ENCODE data around the gene TUT1. TPM values are rescaled to one million over a fixed set of nuclear protein-coding genes. Genes with fewer than 3 reads are reported as not detected.

Gene TUT1
- total and polyA plus RNA-seq, 8 donors: 12.0 to 33.4 (median 15.8) TPM

DNA sequence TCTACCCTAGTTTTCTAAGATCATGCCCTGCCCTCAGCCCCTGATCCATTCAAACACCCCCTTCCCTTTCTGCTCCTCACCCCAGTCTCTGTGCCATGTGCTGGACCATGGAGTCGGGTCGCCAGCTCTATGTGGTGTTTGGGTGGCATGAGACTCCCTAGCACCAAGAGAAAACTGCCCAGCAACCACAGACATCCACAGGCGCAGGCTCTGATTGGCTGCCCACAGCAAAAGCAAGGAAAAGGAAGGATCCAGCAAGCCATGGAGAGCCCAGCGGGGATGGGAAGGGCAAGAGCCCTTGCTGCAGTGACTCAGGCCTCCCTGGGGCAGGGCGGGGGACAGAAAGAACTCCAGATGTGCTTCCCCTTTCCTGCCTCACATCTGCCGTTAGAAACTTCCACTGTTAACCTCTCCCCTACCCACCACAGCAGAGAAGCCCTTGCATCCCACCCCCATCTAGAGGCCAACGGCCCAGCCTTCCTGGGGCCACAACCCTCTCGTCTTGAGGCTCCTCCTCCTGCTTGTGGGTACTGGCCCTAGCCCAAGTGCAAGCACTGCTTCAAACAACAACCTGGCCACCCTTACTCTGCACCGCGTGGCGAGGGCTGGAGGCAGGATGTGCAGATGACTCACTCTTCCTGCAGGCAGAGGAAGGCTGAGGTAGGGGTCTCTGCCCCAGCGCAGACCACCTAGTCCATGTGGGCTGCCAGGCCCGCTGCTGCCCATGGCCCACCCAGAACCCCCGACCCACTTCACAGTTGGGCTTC lies 35.0 kb downstream of the TUT1 start:
- Histone ChIP-seq H3K36me3 (peaks cover 0 to 19% (median 10%) of the 10 kb centered on the region in 3 donors), H3K9me3 (no peaks in the 10 kb centered on the region), H3K27ac (peak overlapping the region; percentile 6 to 93 (median 68)), H3K4me3 (peak overlapping the region in 1 of 4 donors; percentile 7), H3K4me1 (peaks cover 18 to 57% (median 46%) of the 10 kb centered on the region in 3 donors), H3K27me3 (no peaks in the 10 kb centered on the region)
- FAIRE-seq (no peak), DNase-seq (peak; percentile 61 to 81 (median 70)), ATAC-seq (peak; percentile 41 to 69 (median 57))
- WGBS, 2 donors: 35 to 40% methylated on average over 14 of the region's 14 CpGs
- intact Hi-C loops (cut with DNase I): loop anchor here in 1 of 3 donors (2.0 kb wide), 1 partner anchor 17 kb away; the partner anchor contains the start of gene EEF1G
- TF ChIP-seq, protein P1, sequence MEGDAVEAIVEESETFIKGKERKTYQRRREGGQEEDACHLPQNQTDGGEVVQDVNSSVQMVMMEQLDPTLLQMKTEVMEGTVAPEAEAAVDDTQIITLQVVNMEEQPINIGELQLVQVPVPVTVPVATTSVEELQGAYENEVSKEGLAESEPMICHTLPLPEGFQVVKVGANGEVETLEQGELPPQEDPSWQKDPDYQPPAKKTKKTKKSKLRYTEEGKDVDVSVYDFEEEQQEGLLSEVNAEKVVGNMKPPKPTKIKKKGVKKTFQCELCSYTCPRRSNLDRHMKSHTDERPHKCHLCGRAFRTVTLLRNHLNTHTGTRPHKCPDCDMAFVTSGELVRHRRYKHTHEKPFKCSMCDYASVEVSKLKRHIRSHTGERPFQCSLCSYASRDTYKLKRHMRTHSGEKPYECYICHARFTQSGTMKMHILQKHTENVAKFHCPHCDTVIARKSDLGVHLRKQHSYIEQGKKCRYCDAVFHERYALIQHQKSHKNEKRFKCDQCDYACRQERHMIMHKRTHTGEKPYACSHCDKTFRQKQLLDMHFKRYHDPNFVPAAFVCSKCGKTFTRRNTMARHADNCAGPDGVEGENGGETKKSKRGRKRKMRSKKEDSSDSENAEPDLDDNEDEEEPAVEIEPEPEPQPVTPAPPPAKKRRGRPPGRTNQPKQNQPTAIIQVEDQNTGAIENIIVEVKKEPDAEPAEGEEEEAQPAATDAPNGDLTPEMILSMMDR (IDR thresholded peaks at IDR 0.05): no peak

DNA sequence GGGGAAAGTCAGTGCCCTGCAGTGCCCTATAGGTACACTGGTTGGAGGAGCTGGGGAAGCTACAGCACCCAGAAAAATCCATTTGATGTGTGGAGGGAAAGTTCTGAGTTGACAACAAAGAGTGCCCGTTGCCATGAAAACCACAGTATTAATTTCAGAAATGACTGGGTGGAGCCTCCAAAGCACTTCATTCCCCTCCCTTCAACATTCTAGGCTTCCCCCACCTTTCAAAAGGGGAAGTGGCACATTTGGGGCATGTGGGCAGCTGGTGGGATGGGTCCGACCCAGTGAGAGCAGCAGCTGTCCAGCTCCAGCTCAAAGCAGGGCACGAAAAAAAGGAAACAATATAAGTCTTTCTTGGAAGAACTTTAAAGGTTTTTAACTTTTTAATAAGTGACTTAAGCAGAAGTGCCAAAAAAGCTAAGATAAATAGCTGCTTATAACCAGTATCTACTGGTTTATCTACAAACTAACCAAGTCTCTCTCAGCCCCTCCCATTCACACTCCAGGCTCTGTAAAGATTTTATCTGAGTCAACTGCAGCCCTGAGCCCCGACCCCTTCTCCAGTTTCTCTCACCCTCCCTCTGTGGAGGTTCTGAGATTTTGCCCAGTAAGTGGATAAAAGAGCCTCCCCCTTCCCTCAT lies 35.7 kb downstream of the TUT1 start:
- ATAC-seq: peak in 1 of 4 donors; percentile 7
- Histone ChIP-seq H3K27me3 (no peaks in the 10 kb centered on the region), H3K4me1 (peaks cover 18 to 53% (median 44%) of the 10 kb centered on the region in 3 donors), H3K36me3 (peaks cover 0 to 19% (median 10%) of the 10 kb centered on the region in 3 donors), H3K27ac (peak overlapping the region; percentile 22 to 93 (median 68)), H3K4me3 (no peak overlapping the region), H3K9me3 (no peaks in the 10 kb centered on the region)
- WGBS, 2 donors: 29 to 30% methylated on average over 4 of the region's 4 CpGs
- FAIRE-seq: no peak
- intact Hi-C loops (cut with DNase I): loop anchor here in 1 of 3 donors (2.0 kb wide), 1 partner anchor 17 kb away; the partner anchor contains the start of gene EEF1G
- DNase-seq: no peak
- TF ChIP-seq, protein P1 (IDR thresholded peaks at IDR 0.05): no peak

DNA sequence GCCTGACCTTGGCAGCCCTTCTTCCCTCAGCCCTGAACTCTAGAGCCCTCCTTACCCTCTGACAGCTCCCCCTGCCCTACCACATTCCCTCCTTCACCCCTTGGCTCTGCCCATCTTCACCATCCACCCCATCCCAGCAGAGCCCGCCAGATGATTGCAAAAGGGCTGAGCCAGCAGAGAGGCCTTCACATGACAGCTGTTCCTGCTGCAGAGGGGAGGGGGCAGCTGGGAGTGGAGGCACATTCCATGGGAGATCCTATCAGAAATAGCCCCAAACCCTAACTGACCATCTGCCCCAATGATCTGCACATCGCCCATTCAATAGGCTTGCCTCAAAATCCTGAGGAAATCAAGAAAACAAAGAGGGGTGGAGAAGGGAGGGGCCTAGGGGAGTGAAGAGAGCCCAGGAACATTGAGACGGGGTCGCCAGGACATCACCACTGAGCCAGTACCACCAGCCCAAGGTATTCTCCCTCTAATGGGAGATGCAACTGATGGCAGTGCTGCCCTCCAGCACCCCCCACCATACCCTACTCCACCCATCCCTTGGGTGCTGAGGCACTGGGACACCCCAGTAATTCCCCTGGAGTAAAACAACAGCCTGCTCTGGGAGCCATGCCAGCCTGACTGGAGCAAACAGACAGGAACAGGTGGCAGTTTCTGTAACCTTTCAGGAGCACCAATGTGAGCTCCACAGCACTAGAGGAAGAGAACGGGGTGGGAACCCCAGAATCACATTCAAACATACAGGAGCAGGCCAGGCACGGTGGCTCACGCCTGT lies 36.7 kb downstream of the TUT1 start:
- peak in 3 of 4 donors; percentile 1 to 15 (median 10) for ATAC-seq
- FAIRE-seq: no peak
- peaks cover 21 to 58% (median 48%) of the 10 kb centered on the region in 3 donors for H3K4me1 ChIP-seq
- peak; percentile 53 to 77 (median 70) for DNase-seq
- H3K36me3 ChIP-seq: peaks cover 0 to 12% (median 6%) of the 10 kb centered on the region in 3 donors
- intact Hi-C loops (cut with DNase I): no loop called here
- TF ChIP-seq, protein P1 (IDR thresholded peaks at IDR 0.05): no peak
- peak overlapping the region in 3 of 4 donors; percentile 22 to 93 (median 75) for H3K27ac ChIP-seq
- H3K9me3 ChIP-seq: no peaks in the 10 kb centered on the region
- H3K4me3 ChIP-seq: no peak overlapping the region
- H3K27me3 ChIP-seq: no peaks in the 10 kb centered on the region
- 58 to 67% methylated on average over 7 of the region's 7 CpGs for whole genome bisulfite sequencing, 2 donors

DNA sequence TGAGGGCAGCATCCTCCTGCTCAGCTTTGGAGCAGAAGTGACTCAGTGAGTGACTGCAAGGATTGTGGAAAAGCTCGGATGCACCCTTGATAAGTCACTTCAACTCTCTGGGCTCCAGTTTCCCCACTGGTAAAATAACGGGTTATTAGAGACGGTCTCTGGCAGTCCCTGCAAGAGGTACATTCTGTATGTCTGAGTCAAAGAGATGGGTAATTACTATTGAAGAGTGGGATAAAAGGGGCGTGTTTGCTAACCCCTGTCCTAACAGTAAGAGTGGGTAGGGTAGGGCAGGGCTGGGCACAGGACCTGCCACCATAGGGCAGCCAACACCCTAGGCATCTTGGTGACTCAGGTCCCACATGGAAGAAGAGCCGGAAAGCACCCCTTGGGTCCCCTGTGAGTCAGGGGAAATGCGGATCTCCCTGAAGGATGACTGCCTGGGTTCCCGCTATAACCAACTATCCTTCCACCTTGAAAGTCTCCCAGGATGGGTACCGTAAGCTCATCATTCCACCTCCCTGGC lies 37.4 kb downstream of the TUT1 start:
- H3K36me3 ChIP-seq: peaks cover 0 to 5% (median 0%) of the 10 kb centered on the region in 3 donors
- H3K9me3 ChIP-seq: no peaks in the 10 kb centered on the region
- no peak for ATAC-seq
- DNase-seq: no peak
- TF ChIP-seq, protein P1 (IDR thresholded peaks at IDR 0.05): no peak
- no peaks in the 10 kb centered on the region for H3K27me3 ChIP-seq
- H3K4me1 ChIP-seq: peaks cover 28 to 65% (median 55%) of the 10 kb centered on the region in 3 donors
- intact Hi-C loops (cut with DNase I): no loop called here
- WGBS, 2 donors: 84 to 89% methylated on average over 8 of the region's 8 CpGs
- no peak overlapping the region for H3K4me3 ChIP-seq
- no peak for FAIRE-seq
- H3K27ac ChIP-seq: peak overlapping the region; percentile 58 to 93 (median 78)
